ENCODE results near the gene PRDM10.

GRCh38 chr11:130002352-130002845, at the start of gene PRDM10:
- no peak for TF ChIP-seq CTCF (IDR thresholded peaks at IDR 0.05; ENCODE audit: borderline replicate concordance, extremely low read depth, low read length, poor library complexity, severe bottlenecking)
- TF ChIP-seq EZH2 (IDR thresholded peaks at IDR 0.05; ENCODE audit: borderline replicate concordance, low read depth, low read length, severe bottlenecking): no peak
